Measurements from ENCODE around the gene OVCH1.

GRCh38 chr12:29544428-29545101 lies 47.1 kb upstream of the OVCH1 start:
- TF ChIP-seq GATA2 (IDR thresholded peaks at IDR 0.05; ENCODE audit: low read depth, low read length) (no peak), GATA3 (IDR thresholded peaks at IDR 0.05; ENCODE audit: low read depth, low read length) (no peak)
